Pancreas (tissue), 10 donors: Measurements from ENCODE around the gene RABGAP1L. TPM values are rescaled to one million over a fixed set of nuclear protein-coding genes. Genes with fewer than 3 reads are reported as not detected.

ENCODE experiments used
- ATAC-seq, 4 donors: fragments of 200-7000 bp; cut with Tn5 transposase; one replicate each; pipeline versions ENCODE4 v1.8.0 to v1.9.1; 2020; ENCODE audit warnings: mild to moderate bottlenecking in 4 of 4, moderate library complexity in 4 of 4
- DNase-seq, 6 donors: peaks; one replicate each; pipeline ENCODE4 v3.0.0-alpha.2; 2020
- FAIRE-seq: peaks from 2 replicates; lab custom pipeline; 2012; peaks lifted over from hg19 to GRCh38; lab: Jason Lieb, UNC
- H3K27ac ChIP-seq, 4 donors: fragments of 200-600 bp; sonication (generic); 1 replicate in 3 of 4; 2 replicates in 1 of 4; pipeline versions ENCODE4 v1.5.0 to v1.8.0; 2020
- H3K27me3 ChIP-seq, 4 donors: fragments of 200-600 bp; one replicate each; pipeline ENCODE4 v1.8.0; 2021
- H3K36me3 ChIP-seq, 3 donors: fragments of 200-600 bp; sonication (generic) in 1 of 3; one replicate each; pipeline versions ENCODE4 v1.5.0 to v1.8.0; 2020 to 2021
- H3K4me1 ChIP-seq, 3 donors: fragments of 200-600 bp; one replicate each; pipeline ENCODE4 v1.8.0; 2021
- H3K4me3 ChIP-seq, 4 donors: fragments of 200-600 bp; sonication (generic) in 2 of 4; one replicate each; pipeline versions ENCODE4 v1.5.0 to v1.8.0; 2020 to 2021
- H3K9me3 ChIP-seq, 4 donors: fragments of 200-600 bp; one replicate each; pipeline ENCODE4 v1.8.0; 2021
- WGBS, 2 donors: extraction: QIAGEN DNeasy Blood & Tissue Kit; methylation state at CpG; one replicate each; pipeline ENCODE4 v1.1.7; 2013; 5-methylcytosine and 5-hydroxymethylcytosine counted together
- intact Hi-C, 3 donors: fragments of 100-400 bp; cut with DNase I; formaldehyde crosslinking; loops; one replicate each; pipeline versions ENCODE4 v1.11.1 to v1.14.2; 2022
- polyA plus RNA-seq, 2 donors: library from polyadenylated mRNA; stranded (reverse); fragments of 200-250 nt; gene quantifications; one replicate each; pipeline ENCODE4 v1.2.3, GENCODE V29; 2013
- total RNA-seq, 6 donors: library from RNA; stranded (reverse); fragmentation: NEBNext Ultra II Directional in 4 of 6; extraction: Animal tissue kit (Norgen Biotek cat#: 25700) in 4 of 6; gene quantifications; one replicate each; pipeline versions ENCODE4 v1.2.1 to v1.2.4, GENCODE V29; 2021 to 2023
- TF ChIP-seq, protein P1 (sequence below), 4 donors: fragments of 200-600 bp; sonication (generic) in 3 of 4; IDR thresholded peaks; one replicate each; pipeline versions ENCODE4 v1.5.0 to v1.8.0; 2021; ENCODE audit warnings: antibody characterized with exemption in 4 of 4
- donor health status: healthy with polysubstance abuse.
- donor health status: DM: no; HTN: no; CAD: no; lungs with moderate emphysema.
- donor health status: DM: no; HTN: no; CAD: no.
- donor health status: control.
- donor health status: control.
- donor health status: Bipolar disorder and iron deficiency.
- donor health status: DM: yes; HTN: yes; CAD: no.
- donor health status: DM: no; HTN: no; CAD: no.
- donor health status: DM: no; HTN: no; CAD: no.
- donor health status: DM: yes; HTN: yes; CAD: no.

Gene RABGAP1L
- total and polyA plus RNA-seq, 8 donors: 13.9 to 64.8 (median 36.1) TPM

DNA sequence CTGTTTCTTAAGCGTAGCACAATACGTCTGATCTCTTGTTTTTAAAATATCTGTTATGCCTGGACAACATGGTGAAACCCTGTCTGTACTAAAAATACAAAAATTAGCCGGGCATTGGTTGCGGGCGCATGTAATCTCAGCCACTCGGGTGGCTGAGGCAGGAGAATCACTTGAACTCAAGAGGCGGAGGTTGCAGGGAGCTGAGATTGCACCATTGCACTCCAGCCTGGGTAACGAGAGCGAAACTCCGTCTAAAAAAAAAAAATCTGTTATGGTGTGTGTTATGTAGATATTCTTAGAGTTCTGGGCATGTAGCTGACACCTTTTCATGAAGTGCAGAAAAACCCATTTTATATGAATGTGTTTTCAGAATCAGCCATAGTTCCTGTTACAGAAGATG, 38.2 kb downstream of the RABGAP1L start:
- no peak overlapping the region for H3K4me3 ChIP-seq
- H3K9me3 ChIP-seq: no peaks in the 10 kb centered on the region
- no peaks in the 10 kb centered on the region for H3K27me3 ChIP-seq
- no peaks in the 10 kb centered on the region for H3K4me1 ChIP-seq
- TF ChIP-seq, protein P1, sequence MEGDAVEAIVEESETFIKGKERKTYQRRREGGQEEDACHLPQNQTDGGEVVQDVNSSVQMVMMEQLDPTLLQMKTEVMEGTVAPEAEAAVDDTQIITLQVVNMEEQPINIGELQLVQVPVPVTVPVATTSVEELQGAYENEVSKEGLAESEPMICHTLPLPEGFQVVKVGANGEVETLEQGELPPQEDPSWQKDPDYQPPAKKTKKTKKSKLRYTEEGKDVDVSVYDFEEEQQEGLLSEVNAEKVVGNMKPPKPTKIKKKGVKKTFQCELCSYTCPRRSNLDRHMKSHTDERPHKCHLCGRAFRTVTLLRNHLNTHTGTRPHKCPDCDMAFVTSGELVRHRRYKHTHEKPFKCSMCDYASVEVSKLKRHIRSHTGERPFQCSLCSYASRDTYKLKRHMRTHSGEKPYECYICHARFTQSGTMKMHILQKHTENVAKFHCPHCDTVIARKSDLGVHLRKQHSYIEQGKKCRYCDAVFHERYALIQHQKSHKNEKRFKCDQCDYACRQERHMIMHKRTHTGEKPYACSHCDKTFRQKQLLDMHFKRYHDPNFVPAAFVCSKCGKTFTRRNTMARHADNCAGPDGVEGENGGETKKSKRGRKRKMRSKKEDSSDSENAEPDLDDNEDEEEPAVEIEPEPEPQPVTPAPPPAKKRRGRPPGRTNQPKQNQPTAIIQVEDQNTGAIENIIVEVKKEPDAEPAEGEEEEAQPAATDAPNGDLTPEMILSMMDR (IDR thresholded peaks at IDR 0.05): no peak
- intact Hi-C loops: no loop called here
- ATAC-seq (no peak), FAIRE-seq (no peak), DNase-seq (no peak)
- no peak overlapping the region for H3K27ac ChIP-seq
- WGBS, 2 donors: 97 to 98% methylated on average over 10 of the region's 10 CpGs
- no peaks in the 10 kb centered on the region for H3K36me3 ChIP-seq

DNA sequence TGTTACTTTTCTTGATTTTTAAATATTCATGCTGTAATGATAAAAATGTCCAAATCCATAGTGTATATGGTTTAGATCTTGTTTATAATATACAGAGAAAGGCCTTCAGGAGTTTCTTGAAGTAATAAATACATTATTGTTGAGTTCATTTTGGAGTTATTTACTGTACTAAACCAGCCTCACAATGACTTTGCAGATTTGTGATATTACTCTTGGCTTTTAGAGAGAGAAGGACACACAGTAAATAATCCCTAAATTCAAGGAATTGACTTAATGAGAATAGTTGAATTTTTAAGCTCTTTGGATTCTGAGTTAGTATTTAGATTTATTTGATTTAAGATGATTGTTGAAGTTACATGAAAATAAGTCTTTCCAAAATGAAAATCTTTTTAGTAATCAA, 38.9 kb downstream of the RABGAP1L start:
- no peak for DNase-seq
- intact Hi-C loops: no loop called here
- Histone ChIP-seq H3K27me3 (no peaks in the 10 kb centered on the region), H3K27ac (no peak overlapping the region), H3K9me3 (no peaks in the 10 kb centered on the region), H3K4me1 (no peaks in the 10 kb centered on the region), H3K4me3 (no peak overlapping the region), H3K36me3 (no peaks in the 10 kb centered on the region)
- ATAC-seq: no peak
- TF ChIP-seq, protein P1 (IDR thresholded peaks at IDR 0.05): no peak
- no peak for FAIRE-seq

DNA sequence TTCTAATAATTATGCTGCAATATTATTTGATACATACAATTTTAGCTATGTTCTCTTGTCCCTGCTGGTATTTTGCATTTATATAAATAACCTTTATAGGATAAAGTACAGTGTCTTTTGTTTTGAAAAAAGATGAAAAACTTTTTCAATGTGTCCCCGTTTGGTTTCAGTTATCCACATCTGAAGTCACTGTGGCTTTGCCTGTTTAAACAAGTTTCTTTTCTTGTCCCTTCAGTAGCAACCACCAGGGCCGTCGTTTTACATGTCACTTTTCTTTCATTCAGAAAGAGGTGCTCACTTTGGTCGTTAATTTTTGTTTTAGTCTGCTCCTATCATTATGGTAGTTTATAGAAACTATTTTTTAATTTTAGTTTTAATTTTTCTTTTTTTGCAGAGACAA, 41.4 kb downstream of the RABGAP1L start:
- H3K36me3 ChIP-seq: no peaks in the 10 kb centered on the region
- H3K4me1 ChIP-seq: no peaks in the 10 kb centered on the region
- intact Hi-C loops: no loop called here
- 78 to 86% methylated on average over 4 of the region's 4 CpGs for WGBS, 2 donors
- no peak overlapping the region for H3K27ac ChIP-seq
- H3K4me3 ChIP-seq: no peak overlapping the region
- ATAC-seq (no peak), DNase-seq (no peak), FAIRE-seq (no peak)
- H3K27me3 ChIP-seq: no peaks in the 10 kb centered on the region
- TF ChIP-seq, protein P1 (IDR thresholded peaks at IDR 0.05): no peak
- no peaks in the 10 kb centered on the region for H3K9me3 ChIP-seq

DNA sequence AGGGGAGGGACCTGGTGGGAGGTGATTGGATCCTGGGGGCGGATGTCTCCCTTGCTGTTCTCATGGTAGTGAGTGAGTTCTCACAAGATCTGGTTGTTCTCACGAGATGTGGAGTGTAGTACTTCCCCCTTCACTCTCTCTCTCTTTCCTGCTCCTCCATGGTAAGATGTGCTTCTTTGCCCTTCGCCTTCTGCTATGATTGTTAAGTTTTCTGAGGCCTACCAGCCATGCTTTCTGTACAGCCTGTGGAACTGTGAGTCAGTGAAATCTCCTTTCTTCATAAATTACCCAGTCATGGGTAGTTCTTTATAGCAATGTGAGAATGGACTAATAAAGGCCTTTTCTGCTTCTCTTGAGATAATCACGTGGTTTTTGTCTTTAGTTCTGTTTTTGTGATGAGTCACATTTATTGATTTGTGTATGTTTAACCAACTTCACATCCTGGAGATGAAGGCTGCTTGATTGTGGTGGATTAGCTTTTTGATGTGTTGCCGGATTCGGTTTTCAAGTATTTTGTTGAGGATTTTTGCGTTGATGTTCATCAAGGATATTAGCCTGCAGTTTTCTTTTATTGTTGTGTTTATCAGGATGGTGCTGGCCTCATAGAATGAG, 45.5 kb downstream of the RABGAP1L start:
- DNase-seq (no peak), FAIRE-seq (no peak), ATAC-seq (no peak)
- TF ChIP-seq, protein P1 (IDR thresholded peaks at IDR 0.05): no peak
- intact Hi-C loops: loop anchor here in 1 of 3 donors (5.0 kb wide), 1 partner anchor 173 kb away; no protein-coding TSS in a partner anchor
- Histone ChIP-seq H3K27ac (no peak overlapping the region), H3K36me3 (no peaks in the 10 kb centered on the region), H3K27me3 (no peaks in the 10 kb centered on the region), H3K9me3 (no peaks in the 10 kb centered on the region), H3K4me1 (no peaks in the 10 kb centered on the region), H3K4me3 (no peak overlapping the region)
- WGBS, 2 donors: 81 to 85% methylated on average over 7 of the region's 7 CpGs

DNA sequence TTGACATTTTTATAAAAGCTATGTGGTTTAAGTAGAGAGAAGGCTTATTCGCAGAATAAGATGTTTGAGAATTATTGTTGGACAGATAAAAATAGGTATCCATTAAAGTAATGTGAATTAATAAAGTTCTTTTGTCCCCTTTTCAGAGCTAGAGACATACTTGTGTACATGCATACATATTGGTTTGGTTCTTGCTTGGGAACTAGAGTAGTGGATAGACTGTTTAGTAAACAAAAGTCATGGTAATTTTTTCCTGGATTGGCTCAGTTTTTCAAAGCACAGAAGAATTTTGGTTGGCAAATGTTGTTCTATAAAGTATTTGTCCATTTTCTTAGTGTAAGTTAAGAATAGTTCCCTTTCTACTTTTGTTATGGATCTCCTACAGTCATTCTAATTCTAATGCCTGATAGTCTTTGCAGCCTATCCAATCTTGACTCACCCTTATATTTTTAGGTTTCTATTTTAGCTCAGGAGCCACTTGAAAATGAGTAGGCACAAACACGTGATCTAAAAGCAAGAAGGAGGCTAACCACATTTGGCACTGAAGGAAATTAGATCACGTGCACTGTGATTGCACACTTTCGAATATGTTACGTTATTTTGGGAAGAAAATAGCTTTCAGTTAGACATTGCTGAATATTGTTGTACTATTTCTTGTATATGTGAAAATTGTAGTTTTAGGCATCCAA, 47.0 kb downstream of the RABGAP1L start:
- H3K9me3 ChIP-seq: no peaks in the 10 kb centered on the region
- intact Hi-C loops: loop anchor here in 1 of 3 donors (5.0 kb wide), 1 partner anchor 174 kb away; no protein-coding TSS in a partner anchor
- H3K27me3 ChIP-seq: no peaks in the 10 kb centered on the region
- no peak overlapping the region for H3K27ac ChIP-seq
- no peaks in the 10 kb centered on the region for H3K4me1 ChIP-seq
- TF ChIP-seq, protein P1 (IDR thresholded peaks at IDR 0.05): no peak
- 91 to 93% methylated on average over 5 of the region's 5 CpGs for WGBS, 2 donors
- ATAC-seq: no peak
- H3K4me3 ChIP-seq: no peak overlapping the region
- DNase-seq: no peak
- no peak for FAIRE-seq
- no peaks in the 10 kb centered on the region for H3K36me3 ChIP-seq
